ENCODE measurements around the gene B4GALNT4.

The B4GALNT4 gene

GRCh38 chr11:380095-380480 is 10.8 kb downstream of the B4GALNT4 start:
- Histone ChIP-seq H3K4me1 (ENCODE audit: low read depth, poor library complexity, severe bottlenecking) (no peaks in the 10 kb centered on the region), H3K36me3 (ENCODE audit: insufficient read depth) (no peaks in the 10 kb centered on the region), H3K9ac (no peak overlapping the region), H3K4me2 (no peak overlapping the region), H3K27ac (no peak overlapping the region), H3K4me3 (IDR thresholded peaks at IDR 0.05; ENCODE audit: insufficient read depth, low read depth, low read length) (no peak overlapping the region), H3K79me2 (ENCODE audit: insufficient read depth, low read depth) (no peaks in the 10 kb centered on the region), H2AFZ (ENCODE audit: low read depth) (no peak overlapping the region), H4K20me1 (ENCODE audit: insufficient read depth) (no peaks in the 10 kb centered on the region), H3K27me3 (ENCODE audit: insufficient read depth, low read depth) (peaks cover 34% of the 10 kb centered on the region)
- no peak for TF ChIP-seq CTCF (conservative IDR thresholded peaks at IDR 0.05; ENCODE audit: low read depth, low read length)

GRCh38 chr11:380491-380890 is 11.2 kb downstream of the B4GALNT4 start:
- Histone ChIP-seq H3K27me3 (ENCODE audit: insufficient read depth, low read depth) (peaks cover 34% of the 10 kb centered on the region), H3K4me3 (IDR thresholded peaks at IDR 0.05; ENCODE audit: insufficient read depth, low read depth, low read length) (no peak overlapping the region), H3K4me2 (no peak overlapping the region), H3K36me3 (ENCODE audit: insufficient read depth) (no peaks in the 10 kb centered on the region), H3K9ac (no peak overlapping the region), H2AFZ (ENCODE audit: low read depth) (no peak overlapping the region), H3K27ac (no peak overlapping the region), H4K20me1 (ENCODE audit: insufficient read depth) (no peaks in the 10 kb centered on the region), H3K4me1 (ENCODE audit: low read depth, poor library complexity, severe bottlenecking) (no peaks in the 10 kb centered on the region), H3K79me2 (ENCODE audit: insufficient read depth, low read depth) (no peaks in the 10 kb centered on the region)
- TF ChIP-seq CTCF (conservative IDR thresholded peaks at IDR 0.05; ENCODE audit: low read depth, low read length) = no peak

DNA sequence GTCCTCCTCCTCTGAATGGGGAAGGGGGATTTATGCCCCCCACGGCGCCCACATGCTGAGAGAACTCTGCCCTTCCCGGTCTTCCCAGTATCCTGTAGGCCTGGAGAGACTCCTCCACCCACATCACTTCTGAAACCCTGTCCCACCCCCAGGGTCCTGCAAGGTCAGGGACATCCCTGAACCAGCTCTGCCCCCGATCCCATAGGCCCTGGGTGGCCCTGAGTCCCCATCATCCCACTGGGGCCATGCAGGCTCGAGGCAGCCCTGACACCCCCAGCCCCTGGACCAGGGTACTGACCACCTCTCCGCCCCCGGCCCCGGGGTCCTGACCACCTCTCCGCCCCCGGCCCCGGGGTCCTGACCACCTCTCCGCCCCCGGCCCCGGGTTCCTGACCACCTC is 11.7 kb downstream of the B4GALNT4 start:
- no peak for TF ChIP-seq CTCF (conservative IDR thresholded peaks at IDR 0.05; ENCODE audit: low read depth, low read length)
- Histone ChIP-seq H2AFZ (ENCODE audit: low read depth) (no peak overlapping the region), H3K4me2 (no peak overlapping the region), H4K20me1 (ENCODE audit: insufficient read depth) (no peaks in the 10 kb centered on the region), H3K27ac (no peak overlapping the region), H3K9ac (no peak overlapping the region), H3K4me3 (IDR thresholded peaks at IDR 0.05; ENCODE audit: insufficient read depth, low read depth, low read length) (no peak overlapping the region), H3K36me3 (ENCODE audit: insufficient read depth) (no peaks in the 10 kb centered on the region), H3K27me3 (ENCODE audit: insufficient read depth, low read depth) (peaks cover 39% of the 10 kb centered on the region), H3K79me2 (ENCODE audit: insufficient read depth, low read depth) (no peaks in the 10 kb centered on the region), H3K4me1 (ENCODE audit: low read depth, poor library complexity, severe bottlenecking) (no peaks in the 10 kb centered on the region)

- Histone ChIP-seq H3K79me2 (ENCODE audit: insufficient read depth, low read depth) (no peaks in the 10 kb centered on the region), H3K4me3 (IDR thresholded peaks at IDR 0.05; ENCODE audit: insufficient read depth, low read depth, low read length) (no peak overlapping the region), H3K4me2 (no peak overlapping the region), H3K4me1 (ENCODE audit: low read depth, poor library complexity, severe bottlenecking) (no peaks in the 10 kb centered on the region), H4K20me1 (ENCODE audit: insufficient read depth) (no peaks in the 10 kb centered on the region), H3K27me3 (ENCODE audit: insufficient read depth, low read depth) (peaks cover 45% of the 10 kb centered on the region), H3K9ac (no peak overlapping the region), H3K36me3 (ENCODE audit: insufficient read depth) (no peaks in the 10 kb centered on the region), H3K27ac (no peak overlapping the region), H2AFZ (ENCODE audit: low read depth) (no peak overlapping the region)
- no peak for TF ChIP-seq CTCF (conservative IDR thresholded peaks at IDR 0.05; ENCODE audit: low read depth, low read length)
Observed at GRCh38 chr11:381501-382072, 12.3 kb downstream of the B4GALNT4 start.
